Dendritic cell treated with granulocyte-macrophage colony-stimulating factor and Interleukin-4, amounts not matched to agents 40 ng/mL and 50 ng/mL, for 4 days (primary cell): Measurements from ENCODE around the gene RABEP1.
"Not testable (repeated sequence)": the region's sequence is repeated elsewhere in the genome, so short reads cannot be mapped to it uniquely, and the experiment has no call there.

Source experiments
- H3K27ac Mint-ChIP-seq: one replicate; pipeline ENCODE4 v1.8.0; 2022; ENCODE audit warnings: mild to moderate bottlenecking, mixed read lengths
- H3K27me3 Mint-ChIP-seq: one replicate; pipeline ENCODE4 v1.8.0; 2022; ENCODE audit warnings: mild to moderate bottlenecking, mixed read lengths
- H3K36me3 Mint-ChIP-seq: one replicate; pipeline ENCODE4 v1.8.0; 2022; ENCODE audit warnings: low read depth, mixed read lengths
- H3K4me1 Mint-ChIP-seq: one replicate; pipeline ENCODE4 v1.8.0; 2022; ENCODE audit warnings: low read depth, mixed read lengths
- H3K4me3 Mint-ChIP-seq: one replicate; pipeline ENCODE4 v1.8.0; 2022; ENCODE audit warnings: mild to moderate bottlenecking, moderate library complexity, mixed read lengths
- H3K9me3 Mint-ChIP-seq: one replicate; pipeline ENCODE4 v1.8.0; 2022; ENCODE audit warnings: mixed read lengths
- intact Hi-C: fragments of 100-400 bp; cut with micrococcal nuclease; formaldehyde crosslinking; loops from one replicate; pipeline ENCODE4 v1.15.0; 2022

The RABEP1 gene

DNA sequence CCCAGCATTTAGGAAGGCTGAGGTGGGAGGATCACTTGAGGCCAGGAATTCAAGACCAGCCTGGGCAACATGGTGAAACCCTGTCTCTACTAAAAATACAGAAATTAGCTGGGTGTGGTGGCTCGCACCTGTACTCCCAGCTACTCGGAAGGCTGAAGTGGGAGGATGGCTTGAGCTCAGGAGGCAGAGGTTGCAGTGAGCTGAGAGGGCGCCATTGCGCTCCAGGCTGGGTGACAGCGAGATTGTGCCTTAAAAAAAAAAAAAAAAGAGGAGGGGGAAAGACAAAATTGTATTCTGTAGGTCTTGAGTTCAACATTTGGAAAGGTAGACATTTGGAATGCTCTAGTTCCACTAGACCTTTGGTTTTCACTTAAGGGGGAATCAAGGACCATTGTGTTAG is 149.2 kb downstream of the RABEP1 start:
- peaks cover 93% of the 10 kb centered on the region for H3K36me3 Mint-ChIP-seq
- H3K4me3 Mint-ChIP-seq, H3K9me3 Mint-ChIP-seq, H3K27me3 Mint-ChIP-seq, H3K27ac Mint-ChIP-seq, intact Hi-C loops: not testable (repeated sequence)
- peaks cover 17% of the 10 kb centered on the region for H3K4me1 Mint-ChIP-seq

GRCh38 chr17:5431949-5432556 is 150.0 kb downstream of the RABEP1 start:
- Mint-ChIP-seq H3K36me3 (peaks cover 93% of the 10 kb centered on the region), H3K4me1 (peaks cover 25% of the 10 kb centered on the region), H3K9me3 (no peaks in the 10 kb centered on the region), H3K27ac (no peak overlapping the region), H3K27me3 (no peaks in the 10 kb centered on the region), H3K4me3 (no peak overlapping the region)
- intact Hi-C loops: no loop called here

GRCh38 chr17:5434984-5435383 is 152.9 kb downstream of the RABEP1 start:
- intact Hi-C loops: no loop called here
- Mint-ChIP-seq H3K4me1 (peaks cover 34% of the 10 kb centered on the region), H3K4me3 (no peak overlapping the region), H3K9me3 (no peaks in the 10 kb centered on the region), H3K27ac (no peak overlapping the region), H3K36me3 (peaks cover 75% of the 10 kb centered on the region), H3K27me3 (no peaks in the 10 kb centered on the region)
